A673 (cell line): ENCODE measurements around the gene CCNK.

ENCODE experiments used
- EZH2 ChIP-seq: fragments of 200-600 bp; sonication (generic); IDR thresholded peaks from 2 replicates; pipeline ENCODE4 v1.6.1; 2017; ENCODE audit warnings: borderline replicate concordance, low read depth, mild to moderate bottlenecking, mixed read lengths, antibody characterized with exemption, low read length; ENCODE audit not compliant: poor library complexity, severe bottlenecking
- TF ChIP-seq, protein P1 (sequence below): fragments of 300-800, 200-600 bp; sonication (generic); conservative IDR thresholded peaks from 2 replicates; pipeline ENCODE4 v1.5.1; 2017; ENCODE audit warnings: low read depth, mild to moderate bottlenecking, antibody characterized with exemption, low read length, moderate library complexity, mixed read lengths

GRCh38 chr14:99497341-99497740, 16.1 kb downstream of the CCNK start:
- TF ChIP-seq, protein P1, sequence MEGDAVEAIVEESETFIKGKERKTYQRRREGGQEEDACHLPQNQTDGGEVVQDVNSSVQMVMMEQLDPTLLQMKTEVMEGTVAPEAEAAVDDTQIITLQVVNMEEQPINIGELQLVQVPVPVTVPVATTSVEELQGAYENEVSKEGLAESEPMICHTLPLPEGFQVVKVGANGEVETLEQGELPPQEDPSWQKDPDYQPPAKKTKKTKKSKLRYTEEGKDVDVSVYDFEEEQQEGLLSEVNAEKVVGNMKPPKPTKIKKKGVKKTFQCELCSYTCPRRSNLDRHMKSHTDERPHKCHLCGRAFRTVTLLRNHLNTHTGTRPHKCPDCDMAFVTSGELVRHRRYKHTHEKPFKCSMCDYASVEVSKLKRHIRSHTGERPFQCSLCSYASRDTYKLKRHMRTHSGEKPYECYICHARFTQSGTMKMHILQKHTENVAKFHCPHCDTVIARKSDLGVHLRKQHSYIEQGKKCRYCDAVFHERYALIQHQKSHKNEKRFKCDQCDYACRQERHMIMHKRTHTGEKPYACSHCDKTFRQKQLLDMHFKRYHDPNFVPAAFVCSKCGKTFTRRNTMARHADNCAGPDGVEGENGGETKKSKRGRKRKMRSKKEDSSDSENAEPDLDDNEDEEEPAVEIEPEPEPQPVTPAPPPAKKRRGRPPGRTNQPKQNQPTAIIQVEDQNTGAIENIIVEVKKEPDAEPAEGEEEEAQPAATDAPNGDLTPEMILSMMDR: no peak
- TF ChIP-seq EZH2: no peak
